HCT116 (cell line): Measurements from ENCODE around the gene ASAP2. TPM values are rescaled to one million over a fixed set of nuclear protein-coding genes. Genes with fewer than 3 reads are reported as not detected.

Experiments used
- ATAC-seq: fragments of 200-7000 bp; cut with Tn5 transposase; 2 replicates; pipeline ENCODE4 v1.9.1; 2020; ENCODE audit warnings: mild to moderate bottlenecking, moderate library complexity
- BruUV-seq: library from RNA; stranded (reverse); fragments of 400-500 nt; replicated peaks from 2 replicates; lab custom pipeline; 2021; lab: Mats Ljungman, UMichigan
- CTCF ChIA-PET: fragments of 300-600 bp; sonication (Branson Sonifier 250); formaldehyde crosslinking; loops from one replicate; lab custom pipeline; 2021; ENCODE audit warnings: antibody characterized with exemption; lab: Charles Lee
- POLR2A ChIA-PET: fragments of 300-600, 350-600 bp; sonication (Branson Sonifier 250); formaldehyde crosslinking; loops from one replicate; lab custom pipeline; 2021; ENCODE audit warnings: antibody characterized with exemption; lab: Charles Lee
- RAD21 ChIA-PET, 2 experiments: fragments of 300-600 bp; sonication (Branson Sonifier 250); formaldehyde crosslinking; loops; one replicate each; lab custom pipeline; 2023; ENCODE audit warnings: low total read pairs in 2 of 2; ENCODE audit not compliant: uncharacterized antibody in 2 of 2, unreplicated experiment in 2 of 2, low non-redundant PET in 1 of 2; lab: Charles Lee
- DNase-seq: peaks from one replicate; pipeline ENCODE4 v3.0.0-alpha.2; 2010; ENCODE audit warnings: low read depth, low spot score
- H2AFZ ChIP-seq: fragments of 200-600 bp; shearing (Covaris generic), sonication (generic); 2 replicates; pipeline ENCODE4 v1.6.1; 2017; ENCODE audit warnings: low read depth, mixed run types, mixed read lengths, antibody characterized with exemption, low read length; ENCODE audit not compliant: poor library complexity, severe bottlenecking
- H3K27ac ChIP-seq: 2 replicates; pipeline ENCODE4 v1.5.1; 2012; ENCODE audit warnings: low read depth, low read length
- H3K27me3 ChIP-seq: fragments of 200-600 bp; sonication (generic); 2 replicates; pipeline ENCODE4 v1.6.1; 2016; ENCODE audit warnings: mixed run types, low read length, mixed read lengths; ENCODE audit not compliant: insufficient read depth
- H3K36me3 ChIP-seq, 2 experiments: fragments of 200-500 bp in 1 of 2; fragments of 200-600 bp in 1 of 2; sonication (Bioruptor generic) in 1 of 2; sonication (generic) in 1 of 2; 2 replicates each; pipeline versions ENCODE4 v1.5.1 to v1.6.1; 2014 to 2016; ENCODE audit warnings: low read length in 2 of 2, inconsistent platforms in 1 of 2, mixed read lengths in 1 of 2, mixed run types in 1 of 2; ENCODE audit not compliant: insufficient read depth in 2 of 2, control insufficient read depth in 1 of 2
- H3K4me1 ChIP-seq, 2 experiments: fragments of 200-600 bp in 1 of 2; sonication (generic) in 1 of 2; 2 replicates each; pipeline versions ENCODE4 v1.5.1 to v1.6.1; 2012 to 2017; ENCODE audit warnings: low read length in 2 of 2, inconsistent platforms in 1 of 2, mild to moderate bottlenecking in 1 of 2, mixed read lengths in 1 of 2, mixed run types in 1 of 2, moderate library complexity in 1 of 2; ENCODE audit not compliant: insufficient read depth in 2 of 2, control insufficient read depth in 1 of 2
- H3K4me2 ChIP-seq: fragments of 200-600 bp; sonication (generic); 2 replicates; pipeline ENCODE4 v1.6.1; 2017; ENCODE audit warnings: mixed run types, low read length, mixed read lengths
- H3K4me3 ChIP-seq, 2 experiments: fragments of 200-600 bp in 1 of 2; sonication (generic) in 1 of 2; replicated peaks in 1 of 2; 2 replicates each; pipeline ENCODE4 v1.5.1; 2011 to 2016; ENCODE audit warnings: low read length in 2 of 2, control low read depth in 1 of 2, low read depth in 1 of 2, mild to moderate bottlenecking in 1 of 2, mixed read lengths in 1 of 2, mixed run types in 1 of 2
- H3K79me2 ChIP-seq: fragments of 200-600 bp; sonication (generic); 2 replicates; pipeline ENCODE4 v1.6.1; 2017; ENCODE audit warnings: mild to moderate bottlenecking, mixed run types, low read length, moderate library complexity, mixed read lengths; ENCODE audit not compliant: insufficient read depth
- H3K9ac ChIP-seq: fragments of 200-600 bp; sonication (generic); 2 replicates; pipeline ENCODE4 v1.6.1; 2016; ENCODE audit warnings: low read length, mixed read lengths
- H3K9me2 ChIP-seq: fragments of 200-600 bp; sonication (generic), shearing (Covaris generic); 2 replicates; pipeline ENCODE4 v1.6.1; 2017; ENCODE audit warnings: mixed run types, mild to moderate bottlenecking, moderate library complexity; ENCODE audit not compliant: insufficient read depth
- H3K9me3 ChIP-seq, 2 experiments: fragments of 200-500 bp in 1 of 2; fragments of 200-600 bp in 1 of 2; sonication (Bioruptor generic) in 1 of 2; sonication (generic) in 1 of 2; 2 replicates each; pipeline ENCODE4 v1.6.1; 2014 to 2017; ENCODE audit warnings: low read length in 2 of 2, mixed read lengths in 2 of 2, inconsistent platforms in 1 of 2, low read depth in 1 of 2, mild to moderate bottlenecking in 1 of 2, mixed run types in 1 of 2, moderate library complexity in 1 of 2; ENCODE audit not compliant: control insufficient read depth in 1 of 2, insufficient read depth in 1 of 2
- H4K20me1 ChIP-seq: fragments of 200-600 bp; sonication (generic), shearing (Covaris generic); 2 replicates; pipeline ENCODE4 v1.6.1; 2017; ENCODE audit warnings: mixed run types, mild to moderate bottlenecking, moderate library complexity; ENCODE audit not compliant: insufficient read depth
- ELF1 ChIP-seq: IDR thresholded peaks from 2 replicates; pipeline ENCODE4 v1.6.1; 2012; ENCODE audit warnings: low read depth, borderline replicate concordance
- EZH2 ChIP-seq: fragments of 200-600 bp; sonication (generic); IDR thresholded peaks from 2 replicates; pipeline ENCODE4 v1.6.1; 2017; ENCODE audit warnings: antibody characterized with exemption, mixed run types
- EZH2phosphoT487 ChIP-seq: fragments of 200-600 bp; IDR thresholded peaks from 2 replicates; pipeline ENCODE4 v1.6.1; 2018; ENCODE audit warnings: antibody characterized with exemption, borderline replicate concordance
- FOSL1 ChIP-seq: IDR thresholded peaks from 2 replicates; pipeline ENCODE4 v1.6.1; 2012; ENCODE audit warnings: low read depth
- JUND ChIP-seq: IDR thresholded peaks from 2 replicates; pipeline ENCODE4 v1.6.1; 2012
- POLR2AphosphoS5 ChIP-seq: IDR thresholded peaks from 2 replicates; pipeline ENCODE4 v1.6.1; 2011; ENCODE audit warnings: mild to moderate bottlenecking, low read depth, low read length, moderate library complexity
- RAD21 ChIP-seq: IDR thresholded peaks from 2 replicates; pipeline ENCODE4 v1.6.1; 2012; ENCODE audit warnings: low read depth, mild to moderate bottlenecking
- SRF ChIP-seq: IDR thresholded peaks from 2 replicates; pipeline ENCODE4 v1.6.1; 2012; ENCODE audit warnings: low read depth
- ZFX ChIP-seq: fragments of 450-650 bp; IDR thresholded peaks from 2 replicates; pipeline ENCODE4 v1.6.1; 2017
- intact Hi-C: fragments of 100-400 bp; cut with micrococcal nuclease; formaldehyde crosslinking; loops from 2 replicates; pipeline ENCODE4 v1.10.0; 2022
- total RNA-seq: library from RNA; stranded (reverse); gene quantifications from one replicate; pipeline ENCODE4 v1.2.1, GENCODE V29; 2021; ENCODE audit not compliant: unreplicated experiment
- TF ChIP-seq, protein P1 (sequence below), 3 experiments: fragments of 200-600 bp in 1 of 3; sonication (generic) in 1 of 3; IDR thresholded peaks in 2 of 3; conservative IDR thresholded peaks in 1 of 3; 2 replicates each; pipeline ENCODE4 v1.5.1; 2012 to 2017; ENCODE audit warnings: low read depth in 2 of 3, low read length in 2 of 3, antibody characterized with exemption in 1 of 3, borderline replicate concordance in 1 of 3, control low read depth in 1 of 3, mild to moderate bottlenecking in 1 of 3, mixed read lengths in 1 of 3, mixed run types in 1 of 3, moderate library complexity in 1 of 3; ENCODE audit not compliant: insufficient read depth in 1 of 3

The ASAP2 gene
- total RNA-seq, 1 experiment from 2014 or later, result 16.5 TPM

GRCh38 chr2:9333591-9334171 is 127.1 kb downstream of the ASAP2 start:
- ChIA-PET RAD21 (interaction anchor here (0.6 to 1.1 kb wide), 5 partner anchors 10 to 191 kb away, joined by 3 to 7 read pairs (median 4); no protein-coding TSS in a partner anchor), CTCF (interaction anchor here (0.9 to 4.4 kb wide), 5 partner anchors 15 to 191 kb away, joined by 3 to 39 read pairs (median 5); no protein-coding TSS in a partner anchor), POLR2A (no interaction called here)
- intact Hi-C loops, result loop anchor here (1.0 to 10.0 kb wide), 4 partner anchors 46 to 459 kb away; no protein-coding TSS in a partner anchor
- DNase-seq (peak; percentile 53), ATAC-seq (peak; percentile 95)
- TF ChIP-seq ZFX (no peak), SRF (no peak), FOSL1 (no peak), RAD21 (peak; percentile 96), EZH2 (no peak)
- TF ChIP-seq, protein P1, sequence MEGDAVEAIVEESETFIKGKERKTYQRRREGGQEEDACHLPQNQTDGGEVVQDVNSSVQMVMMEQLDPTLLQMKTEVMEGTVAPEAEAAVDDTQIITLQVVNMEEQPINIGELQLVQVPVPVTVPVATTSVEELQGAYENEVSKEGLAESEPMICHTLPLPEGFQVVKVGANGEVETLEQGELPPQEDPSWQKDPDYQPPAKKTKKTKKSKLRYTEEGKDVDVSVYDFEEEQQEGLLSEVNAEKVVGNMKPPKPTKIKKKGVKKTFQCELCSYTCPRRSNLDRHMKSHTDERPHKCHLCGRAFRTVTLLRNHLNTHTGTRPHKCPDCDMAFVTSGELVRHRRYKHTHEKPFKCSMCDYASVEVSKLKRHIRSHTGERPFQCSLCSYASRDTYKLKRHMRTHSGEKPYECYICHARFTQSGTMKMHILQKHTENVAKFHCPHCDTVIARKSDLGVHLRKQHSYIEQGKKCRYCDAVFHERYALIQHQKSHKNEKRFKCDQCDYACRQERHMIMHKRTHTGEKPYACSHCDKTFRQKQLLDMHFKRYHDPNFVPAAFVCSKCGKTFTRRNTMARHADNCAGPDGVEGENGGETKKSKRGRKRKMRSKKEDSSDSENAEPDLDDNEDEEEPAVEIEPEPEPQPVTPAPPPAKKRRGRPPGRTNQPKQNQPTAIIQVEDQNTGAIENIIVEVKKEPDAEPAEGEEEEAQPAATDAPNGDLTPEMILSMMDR (IDR thresholded peaks at IDR 0.05 in 2 of 3, conservative IDR thresholded peaks at IDR 0.05 in 1 of 3; ENCODE audit: borderline replicate concordance in 1 of 3, insufficient read depth in 1 of 3, low read depth in 2 of 3, low read length in 2 of 3), result peak; percentile 76 to 77 (median 77); a peak in 5 of 6 replicates
- H3K9ac ChIP-seq, result no peak overlapping the region
- no peaks in the 10 kb centered on the region for H3K9me3 ChIP-seq
- no peak overlapping the region for H3K4me3 ChIP-seq
- no peaks in the 10 kb centered on the region for H4K20me1 ChIP-seq
- 0 out of 4 replicates have a peak, but pooled peaks cover 2 to 3% of the 10 kb centered on the region in 2 experiments for H3K36me3 ChIP-seq
- no peaks in the 10 kb centered on the region for H3K9me2 ChIP-seq
- no peaks in the 10 kb centered on the region for H3K27me3 ChIP-seq
- no peak overlapping the region for H3K27ac ChIP-seq
- no peaks in the 10 kb centered on the region for H3K79me2 ChIP-seq
- peaks cover 17 to 19% of the 10 kb centered on the region in 2 experiments for H3K4me1 ChIP-seq
- BruUV-seq, result no TSS peak
- no peak overlapping the region for H2AFZ ChIP-seq
- no peak overlapping the region for H3K4me2 ChIP-seq

DNA sequence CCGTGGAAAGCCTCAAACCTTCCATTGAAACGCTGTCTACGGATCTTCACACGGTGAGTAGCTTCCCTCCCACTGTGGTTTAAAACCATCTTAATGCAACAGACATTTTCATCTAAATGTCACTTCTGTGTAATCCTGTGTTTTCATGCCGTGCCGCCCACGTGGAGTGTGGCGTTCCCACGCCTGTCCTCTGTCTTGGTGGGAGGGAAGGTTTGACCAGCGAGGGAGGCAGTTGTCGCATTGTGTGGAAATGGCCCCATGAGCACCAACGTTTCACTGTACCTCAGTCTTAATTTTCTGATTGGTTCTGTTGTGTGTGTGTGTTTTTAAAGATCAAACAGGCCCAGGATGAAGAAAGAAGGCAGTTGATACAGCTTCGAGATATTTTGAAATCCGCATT is 128.1 kb downstream of the ASAP2 start:
- Histone ChIP-seq H4K20me1 (no peaks in the 10 kb centered on the region), H3K27me3 (no peaks in the 10 kb centered on the region), H2AFZ (no peak overlapping the region), H3K9me3 (no peaks in the 10 kb centered on the region), H3K9me2 (no peaks in the 10 kb centered on the region), H3K4me3 (no peak overlapping the region), H3K36me3 (0 out of 4 replicates have a peak, but pooled peaks cover 2 to 3% of the 10 kb centered on the region in 2 experiments), H3K4me2 (no peak overlapping the region), H3K79me2 (no peaks in the 10 kb centered on the region), H3K27ac (no peak overlapping the region), H3K9ac (no peak overlapping the region), H3K4me1 (peaks cover 17 to 19% of the 10 kb centered on the region in 2 experiments)
- ChIA-PET CTCF (interaction anchor here (4.4 kb wide), 1 partner anchor 192 kb away, joined by 39 read pairs; no protein-coding TSS in a partner anchor), POLR2A (no interaction called here), RAD21 (no interaction called here)
- ATAC-seq (no peak), DNase-seq (no peak)
- no TSS peak for BruUV-seq
- intact Hi-C loops, result loop anchor here (10.0 kb wide), 1 partner anchor 460 kb away; no protein-coding TSS in a partner anchor
- TF ChIP-seq EZH2phosphoT487 (no peak), JUND (no peak), ELF1 (no peak), POLR2AphosphoS5 (no peak)
- TF ChIP-seq, protein P1 (IDR thresholded peaks at IDR 0.05 in 2 of 3, conservative IDR thresholded peaks at IDR 0.05 in 1 of 3; ENCODE audit: borderline replicate concordance in 1 of 3, insufficient read depth in 1 of 3, low read depth in 2 of 3, low read length in 2 of 3), result no peak
